ENCODE data around the gene CDK17.
"Not testable (repeated sequence)": the region's sequence is repeated elsewhere in the genome, so short reads cannot be mapped to it uniquely, and the experiment has no call there.

Gene CDK17

DNA sequence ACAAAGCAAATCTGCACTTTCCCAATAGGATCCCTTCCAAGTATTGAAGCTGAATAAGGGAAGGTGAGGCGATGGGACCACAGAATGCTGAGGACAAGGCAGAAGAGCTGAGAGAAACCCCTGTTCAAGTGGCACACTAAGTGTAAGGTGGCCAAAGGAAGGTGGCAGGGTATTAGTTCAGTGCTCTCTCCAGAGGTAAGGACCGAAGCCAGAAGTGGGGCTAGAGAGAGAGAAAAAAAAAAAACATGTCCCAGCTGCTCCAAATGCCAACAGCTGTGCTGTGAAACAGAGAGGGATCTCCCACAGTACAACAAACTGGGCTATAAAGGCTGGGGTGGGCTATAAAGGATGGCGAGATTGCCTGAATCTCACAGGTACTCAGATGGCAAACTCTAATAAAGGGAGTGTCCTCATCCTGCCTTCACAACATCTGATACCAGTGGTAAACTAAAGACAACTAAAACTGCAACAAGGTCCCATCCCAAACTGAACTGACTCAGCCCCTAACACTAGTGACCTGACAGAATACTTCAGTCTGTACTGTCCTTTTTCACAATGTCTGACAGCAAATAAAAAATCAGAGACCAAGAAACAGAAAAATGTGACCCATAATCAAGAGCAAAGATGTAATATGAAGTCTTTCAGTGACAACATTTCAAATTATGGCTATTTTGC, 47.9 kb downstream of the CDK17 start:
- DNase-seq = no peak

DNA sequence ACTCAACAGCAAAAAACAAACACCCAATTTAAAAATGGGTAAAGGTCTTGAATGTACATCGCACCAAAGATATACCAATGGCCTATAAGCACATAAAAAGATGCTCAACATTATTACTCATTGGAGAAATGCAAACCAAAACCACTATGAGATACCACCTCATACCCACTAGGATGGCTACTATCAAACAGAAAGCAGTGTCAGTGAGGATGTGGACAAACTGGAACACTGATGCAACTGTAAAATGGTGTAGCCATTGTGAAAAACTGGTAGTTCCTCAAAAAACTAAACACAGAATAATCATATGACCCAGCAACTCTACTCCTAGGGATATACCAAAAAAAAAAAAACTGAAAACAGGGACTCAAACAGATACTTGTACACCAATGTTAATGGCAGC, 49.3 kb downstream of the CDK17 start:
- DNase-seq = no peak

DNA sequence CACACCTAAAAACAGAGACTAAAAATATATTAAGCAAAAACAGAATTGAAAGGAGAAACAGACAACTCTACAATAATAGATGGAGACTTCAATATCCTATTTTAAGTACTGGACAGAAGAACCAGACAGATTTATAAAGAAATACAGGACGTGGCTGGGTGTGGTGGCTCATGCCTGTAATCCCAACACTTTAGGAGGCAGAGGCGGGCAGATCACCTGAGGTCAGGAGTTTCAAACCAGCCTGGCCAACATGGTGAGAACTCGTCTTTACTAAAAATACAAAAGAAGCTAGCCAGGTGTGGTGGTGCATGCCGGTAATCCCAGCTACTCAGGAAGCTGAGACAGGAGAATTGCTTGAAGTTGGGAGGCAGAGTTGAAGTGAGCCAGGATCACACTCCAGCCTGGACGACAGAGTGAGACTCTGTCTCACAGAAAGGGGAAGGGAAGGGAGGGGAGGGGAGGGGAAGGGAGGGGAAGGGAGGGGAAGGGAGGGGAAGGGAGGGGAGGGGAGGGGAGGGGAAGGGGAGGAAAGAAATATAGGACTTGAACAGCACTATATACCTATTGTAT, 53.0 kb downstream of the CDK17 start:
- no peak for DNase-seq

DNA sequence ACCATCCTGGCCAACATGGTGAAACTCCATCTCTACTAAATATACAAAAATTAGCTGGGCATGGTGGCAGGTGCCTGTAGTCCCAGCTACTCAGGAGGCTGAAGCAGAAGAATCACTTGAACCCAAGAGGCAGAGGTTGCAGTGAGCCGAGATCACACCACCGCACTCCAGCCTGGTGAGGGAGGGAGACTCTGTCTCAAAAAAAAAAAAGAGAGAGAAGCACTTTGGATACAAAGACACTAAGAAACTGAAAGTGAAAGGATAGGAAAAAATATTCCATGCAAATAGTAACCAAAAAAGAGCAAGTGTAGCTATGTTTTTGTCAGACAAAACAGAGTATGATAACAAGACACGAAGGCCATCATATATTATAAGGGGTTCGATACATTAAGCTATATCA, 53.5 kb downstream of the CDK17 start:
- not testable (repeated sequence) for DNase-seq

DNA sequence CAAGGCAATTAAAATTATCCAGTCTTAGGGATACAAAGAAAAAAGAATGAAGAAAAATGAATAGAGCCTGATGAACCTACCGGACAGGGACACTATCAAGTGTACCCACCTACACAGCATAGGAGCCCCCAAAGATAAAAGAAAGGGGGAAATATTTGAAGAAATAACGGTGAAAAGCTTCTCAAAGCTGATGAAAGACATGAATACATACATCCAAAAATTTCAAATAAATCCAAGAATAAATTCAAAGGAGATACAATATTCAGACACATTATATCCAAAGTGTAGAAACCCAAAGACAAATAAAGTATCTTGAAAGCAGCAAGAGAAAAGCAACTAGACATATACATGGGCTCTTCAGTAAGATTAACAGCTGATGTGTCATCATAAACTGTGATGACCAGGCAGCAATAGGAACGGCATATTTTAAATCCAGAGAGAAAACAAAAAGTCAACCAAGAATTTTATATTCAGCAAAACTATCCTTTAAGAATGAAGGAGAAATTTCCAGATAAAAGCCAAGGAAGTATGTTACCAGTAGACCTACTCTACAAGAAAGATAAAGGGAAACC, 56.0 kb downstream of the CDK17 start:
- DNase-seq = no peak

DNA sequence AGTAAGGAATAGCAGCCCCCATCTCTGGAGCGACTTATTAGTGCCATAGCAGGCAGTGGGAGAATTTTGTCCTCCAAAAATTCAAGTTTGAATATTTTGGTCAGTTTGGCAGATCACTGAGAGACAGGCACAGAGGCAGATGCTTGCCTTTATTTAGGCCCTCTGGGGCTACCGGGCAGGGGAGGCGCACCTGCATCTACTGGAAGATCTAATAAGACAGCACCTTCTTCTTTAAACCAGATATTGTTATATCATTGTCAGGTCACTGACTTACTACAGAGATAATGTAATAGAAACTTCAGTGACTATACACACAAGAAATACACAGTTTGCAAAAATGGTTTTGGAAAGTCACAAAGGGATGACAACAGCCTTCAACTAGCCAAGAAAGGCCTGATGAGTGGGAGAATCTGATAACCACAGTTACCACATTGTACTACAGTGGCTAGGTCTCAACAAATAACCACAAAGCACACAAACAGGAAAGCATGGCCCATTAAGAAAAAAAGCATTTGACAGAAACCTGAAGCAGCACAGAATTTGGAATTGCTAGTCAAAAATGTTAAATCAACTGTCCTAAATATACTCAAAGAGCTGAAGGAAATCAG, 56.8 kb downstream of the CDK17 start:
- DNase-seq = no peak

DNA sequence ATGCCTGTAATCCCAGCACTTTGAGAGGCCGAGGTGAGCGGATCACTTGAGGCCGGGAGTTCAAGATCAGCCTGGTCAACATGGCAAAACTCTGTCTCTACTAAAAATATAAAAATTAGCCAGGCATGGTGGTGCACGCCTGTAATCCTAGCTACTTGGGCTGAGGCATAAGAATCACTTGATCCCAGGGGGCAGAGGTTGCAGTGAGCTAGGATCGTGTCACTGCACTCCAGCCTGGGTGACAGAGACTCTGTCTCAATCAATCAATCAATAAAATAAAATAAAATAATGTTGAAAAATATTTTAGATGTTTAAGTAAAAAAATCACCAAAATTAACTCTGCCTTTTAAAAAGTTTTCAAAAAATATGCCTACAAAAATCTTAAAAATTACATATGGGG, 60.6 kb downstream of the CDK17 start:
- DNase-seq = not testable (repeated sequence)

DNA sequence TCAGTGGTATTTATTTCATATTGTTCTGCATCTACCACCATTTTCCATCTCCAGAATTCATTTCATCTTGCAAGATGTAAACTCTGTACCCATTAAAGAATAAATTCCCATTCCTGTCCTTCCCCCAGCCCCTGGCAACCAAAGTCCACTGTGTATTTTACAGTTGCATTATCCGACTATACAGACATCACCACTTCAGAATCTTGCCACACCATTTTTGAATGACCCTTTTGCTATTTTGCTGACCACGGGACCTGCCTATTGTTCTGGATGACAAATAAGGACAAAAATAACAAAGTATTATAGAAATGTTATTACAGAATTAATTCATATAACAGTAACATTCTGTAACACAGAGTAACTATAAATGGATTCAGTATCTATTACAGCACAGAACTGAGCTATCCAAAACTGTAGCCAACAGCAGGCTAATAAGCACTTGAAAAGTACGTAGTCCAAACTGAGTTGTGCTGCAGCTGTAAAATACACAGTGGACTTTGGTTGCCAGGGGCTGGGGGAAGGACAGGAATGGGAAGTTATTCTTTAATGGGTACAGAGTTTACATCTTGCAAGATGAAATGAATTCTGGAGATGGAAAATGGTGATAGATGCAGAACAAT, 61.3 kb downstream of the CDK17 start:
- no peak for DNase-seq

DNA sequence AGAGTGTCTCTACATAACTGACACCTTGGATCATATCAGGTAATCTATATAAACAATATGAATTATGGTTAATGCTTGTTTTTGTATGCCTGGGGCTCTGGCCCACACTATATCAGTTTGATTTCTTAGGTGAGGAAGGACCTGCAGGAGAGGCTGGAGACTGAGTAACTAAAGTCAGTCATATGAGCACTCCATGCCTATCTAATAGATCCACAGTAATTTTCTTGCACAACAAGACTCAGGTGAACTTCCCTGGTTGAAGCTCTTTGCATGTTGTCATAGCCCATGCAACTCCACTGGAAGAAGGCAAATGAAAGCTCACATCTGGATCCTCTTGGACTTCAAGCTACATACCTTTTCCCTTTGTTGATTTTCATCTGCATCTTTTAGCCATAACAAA, 62.3 kb downstream of the CDK17 start:
- no peak for DNase-seq

DNA sequence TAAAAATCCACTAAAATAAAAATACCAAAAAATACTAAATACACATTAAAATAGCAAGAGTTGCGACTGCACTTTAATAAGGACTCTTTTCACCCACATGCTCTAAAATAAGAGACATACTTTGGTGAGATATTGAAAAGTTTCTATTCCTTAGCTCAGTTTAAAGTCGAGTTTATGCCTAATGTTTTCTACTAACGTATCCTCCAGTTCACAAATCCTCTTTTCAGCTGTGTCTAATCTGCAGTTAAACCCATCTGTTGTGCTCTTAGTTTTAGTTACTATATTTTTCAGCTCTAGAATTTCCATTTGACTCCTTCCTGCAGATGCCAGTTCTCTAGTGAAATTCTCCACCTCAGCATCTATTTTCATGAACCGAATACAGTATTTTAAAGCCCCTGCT, 63.8 kb downstream of the CDK17 start:
- no peak for DNase-seq

DNA sequence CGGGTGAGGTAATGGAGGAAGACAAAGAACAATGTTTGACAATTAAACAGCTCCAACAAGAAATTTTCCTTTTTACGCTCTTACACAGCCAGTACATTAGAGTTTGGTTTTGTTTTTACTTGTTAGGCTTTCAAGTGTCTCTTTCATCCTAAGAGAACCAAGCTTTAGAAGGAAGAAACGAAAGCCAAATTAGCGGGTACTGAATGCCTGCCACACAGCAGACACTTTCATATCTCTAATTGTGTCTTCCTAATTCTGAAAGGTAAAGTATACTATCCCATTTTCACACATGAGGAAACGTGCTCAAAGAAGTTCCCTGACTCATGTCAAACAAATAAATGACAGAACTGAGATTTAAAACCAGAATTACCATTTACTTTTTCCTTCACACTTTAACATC, 65.0 kb downstream of the CDK17 start:
- DNase-seq = no peak

DNA sequence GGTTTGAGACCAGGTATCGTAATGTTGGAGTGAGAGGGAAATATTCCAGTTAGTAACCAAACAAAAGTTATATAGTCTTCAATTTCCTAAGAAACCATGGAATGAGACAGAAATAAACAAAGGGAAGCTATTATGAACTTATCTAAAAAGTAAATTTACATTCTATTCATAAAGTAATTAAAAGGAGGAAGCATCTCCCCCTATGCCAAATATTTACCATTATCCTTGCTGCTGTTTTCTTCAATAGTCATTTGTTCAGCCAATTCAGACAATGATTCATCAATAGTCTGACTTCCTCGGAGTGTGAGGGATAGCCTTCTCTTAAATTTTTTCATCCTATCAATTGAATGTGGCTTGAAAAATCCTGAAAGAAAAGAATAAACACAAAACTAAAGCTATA, 65.7 kb downstream of the CDK17 start:
- DNase-seq = no peak

DNA sequence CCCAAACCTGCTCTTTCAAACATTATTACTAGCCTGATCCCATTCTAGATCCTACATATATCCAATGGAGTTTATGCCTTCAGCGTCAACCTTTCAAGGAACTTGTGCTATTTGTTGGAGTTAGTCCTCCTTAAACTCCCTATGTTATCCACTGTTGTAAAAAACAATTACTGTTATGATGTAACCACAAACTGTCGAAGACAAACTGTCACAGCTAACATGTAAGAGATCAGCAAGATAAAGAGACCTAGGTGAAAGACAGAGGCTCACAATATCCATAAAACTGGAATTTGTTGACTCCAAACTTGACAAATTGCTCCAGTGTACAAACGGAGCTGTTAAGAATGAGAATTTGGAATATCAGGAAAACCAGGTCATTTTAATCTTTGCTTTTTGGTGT, 70.7 kb downstream of the CDK17 start:
- no peak for DNase-seq

DNA sequence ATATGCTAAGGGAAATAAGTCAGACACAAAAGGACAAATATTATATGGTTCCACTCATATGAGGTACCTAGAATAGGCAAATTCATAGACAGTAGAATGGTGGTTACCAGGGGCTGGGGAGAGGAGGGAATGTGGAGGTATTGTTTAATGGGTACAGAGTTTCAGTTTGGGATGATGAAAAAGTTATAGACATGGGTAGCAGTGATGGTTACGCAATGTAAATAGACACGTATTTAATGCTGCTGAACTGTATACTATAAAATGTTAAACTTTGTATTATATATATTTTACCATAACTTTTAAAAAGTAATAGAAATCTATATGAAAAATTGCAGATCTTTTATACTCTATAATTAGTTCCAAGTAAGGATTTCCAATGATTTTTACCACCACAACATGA, 71.2 kb downstream of the CDK17 start:
- DNase-seq = no peak

DNA sequence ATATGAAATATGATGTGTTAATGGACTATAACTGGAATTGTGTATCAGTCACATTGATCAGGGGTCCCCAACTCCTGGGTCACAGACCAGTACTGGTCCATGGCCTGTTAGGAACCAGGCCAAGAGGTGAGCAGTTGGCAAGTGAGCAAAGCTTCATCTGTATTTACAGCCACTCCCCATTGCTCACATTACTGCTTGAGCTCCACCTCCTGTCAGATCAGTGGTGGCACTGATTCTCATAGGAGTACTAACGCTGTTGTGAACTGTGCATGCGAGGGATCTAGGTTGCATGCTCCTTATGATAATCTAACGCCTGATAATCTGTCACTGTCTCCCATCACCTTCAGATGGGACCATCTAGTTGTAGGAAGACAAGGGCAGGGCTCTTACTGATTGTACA, 72.3 kb downstream of the CDK17 start:
- DNase-seq = no peak

DNA sequence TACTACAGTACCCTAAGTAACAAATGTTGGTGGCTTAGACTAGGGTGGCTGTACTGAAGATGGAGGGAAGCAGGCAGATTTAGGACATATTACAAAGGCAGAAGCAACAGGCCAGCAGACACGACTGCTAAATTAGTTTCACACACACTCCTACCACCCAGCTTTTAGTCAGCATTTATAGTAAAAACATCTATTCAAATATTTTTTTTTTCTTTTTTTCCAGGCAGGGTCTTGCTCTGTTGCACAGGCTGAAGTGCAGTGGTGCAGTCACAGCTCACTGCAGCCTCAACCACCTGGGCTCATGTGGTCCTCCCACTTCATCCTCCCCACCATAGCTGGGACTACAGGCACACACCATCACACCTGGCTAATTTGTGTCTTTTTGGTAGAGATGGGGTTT, 72.9 kb downstream of the CDK17 start:
- no peak for DNase-seq

DNA sequence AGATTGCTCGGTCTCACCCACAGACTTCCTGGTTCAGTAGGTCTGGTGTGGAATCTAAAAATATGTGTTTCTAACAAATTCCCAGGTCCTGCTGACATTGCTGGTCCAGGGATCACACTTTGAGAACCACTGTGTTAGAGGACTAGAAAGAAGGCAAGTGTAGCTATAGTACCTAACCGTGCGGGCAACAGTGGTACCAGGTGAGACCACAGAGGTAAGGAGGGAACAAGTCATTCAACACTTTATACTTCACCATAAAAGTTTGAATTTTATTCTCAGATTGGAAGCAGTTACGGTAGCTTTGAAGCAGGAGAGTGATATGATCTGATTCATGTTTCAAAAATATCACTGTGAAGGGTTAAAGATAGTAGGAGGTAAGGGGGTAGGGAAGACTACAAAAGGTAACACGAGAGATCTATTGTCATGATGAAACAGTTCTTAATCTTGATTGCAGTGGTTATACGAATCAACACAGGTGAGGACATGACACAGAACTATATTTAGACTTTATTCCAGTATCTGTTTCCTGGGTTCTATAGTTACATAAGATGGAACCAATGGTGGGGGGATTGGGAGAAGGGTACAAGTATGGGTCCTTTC, 73.5 kb downstream of the CDK17 start:
- DNase-seq = no peak

DNA sequence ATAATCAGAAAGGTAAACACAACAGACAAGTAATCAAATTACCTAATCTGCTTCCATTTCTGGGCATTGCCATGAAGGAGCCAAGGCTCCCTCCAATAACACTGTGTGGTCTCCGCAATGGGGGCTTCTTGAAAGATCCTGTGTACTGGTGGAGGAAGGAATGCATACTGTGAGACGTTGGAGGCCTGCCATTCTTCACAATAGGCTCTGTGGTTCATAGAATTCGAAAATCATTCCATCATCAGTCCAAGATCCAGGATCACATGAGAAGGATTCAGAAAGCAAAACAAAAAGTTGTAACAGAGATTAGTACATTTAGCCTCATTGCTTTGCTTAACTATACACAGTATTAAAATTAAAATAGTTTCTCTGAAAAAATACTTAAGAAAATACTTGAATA, 76.3 kb downstream of the CDK17 start:
- no peak for DNase-seq

DNA sequence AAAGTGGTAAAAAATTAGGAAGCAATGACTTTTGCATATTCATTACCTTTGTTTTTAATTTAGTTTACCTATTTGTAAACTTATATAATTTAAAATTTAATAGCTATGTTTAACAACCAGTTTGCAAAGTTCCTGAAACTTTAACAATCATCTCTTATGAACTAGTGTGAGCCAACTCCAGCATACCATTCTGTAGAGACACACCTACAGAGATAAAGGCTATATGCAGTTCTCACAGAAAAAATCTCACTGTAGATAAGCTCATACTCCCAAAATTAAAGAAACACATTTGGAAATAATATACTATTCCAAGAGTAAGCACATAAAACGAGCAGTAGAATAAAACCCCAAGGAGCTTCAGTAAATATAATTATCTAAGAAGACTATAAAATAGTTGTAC, 77.5 kb downstream of the CDK17 start:
- no peak for DNase-seq

DNA sequence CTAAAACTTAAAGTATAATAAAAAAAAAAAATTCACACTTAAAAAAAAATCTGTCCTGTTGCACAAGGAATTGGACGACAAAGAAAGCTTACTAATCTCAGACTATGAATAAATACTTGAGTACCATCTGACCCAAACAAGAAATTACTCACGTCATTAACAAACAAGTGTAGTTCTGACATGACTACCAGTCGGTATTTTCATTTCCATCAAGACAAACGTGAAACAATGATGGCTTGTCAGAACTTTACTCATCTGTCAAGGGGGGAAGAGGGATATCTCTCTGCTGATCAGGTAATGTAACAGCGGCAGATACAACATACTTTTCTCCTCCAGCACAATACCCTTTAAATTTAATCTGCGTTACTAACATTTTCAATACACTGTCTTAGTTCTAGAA, 78.3 kb downstream of the CDK17 start:
- no peak for DNase-seq

DNA sequence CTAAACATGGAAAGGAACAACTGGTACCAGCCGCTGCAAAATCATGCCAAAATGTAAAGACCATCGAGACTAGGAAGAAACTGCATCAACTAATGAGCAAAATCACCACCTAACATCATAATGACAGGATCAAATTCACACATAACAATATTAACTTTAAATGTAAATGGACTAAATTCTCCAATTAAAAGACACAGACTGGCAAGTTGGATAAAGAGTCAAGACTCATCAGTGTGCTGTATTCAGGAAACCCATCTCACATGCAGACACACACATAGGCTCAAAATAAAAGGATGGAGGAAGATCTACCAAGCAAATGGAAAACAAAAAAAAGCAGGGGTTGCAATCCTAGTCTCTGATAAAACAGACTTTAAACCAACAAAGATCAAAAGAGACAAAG, 82.4 kb downstream of the CDK17 start:
- DNase-seq = not testable (repeated sequence)

DNA sequence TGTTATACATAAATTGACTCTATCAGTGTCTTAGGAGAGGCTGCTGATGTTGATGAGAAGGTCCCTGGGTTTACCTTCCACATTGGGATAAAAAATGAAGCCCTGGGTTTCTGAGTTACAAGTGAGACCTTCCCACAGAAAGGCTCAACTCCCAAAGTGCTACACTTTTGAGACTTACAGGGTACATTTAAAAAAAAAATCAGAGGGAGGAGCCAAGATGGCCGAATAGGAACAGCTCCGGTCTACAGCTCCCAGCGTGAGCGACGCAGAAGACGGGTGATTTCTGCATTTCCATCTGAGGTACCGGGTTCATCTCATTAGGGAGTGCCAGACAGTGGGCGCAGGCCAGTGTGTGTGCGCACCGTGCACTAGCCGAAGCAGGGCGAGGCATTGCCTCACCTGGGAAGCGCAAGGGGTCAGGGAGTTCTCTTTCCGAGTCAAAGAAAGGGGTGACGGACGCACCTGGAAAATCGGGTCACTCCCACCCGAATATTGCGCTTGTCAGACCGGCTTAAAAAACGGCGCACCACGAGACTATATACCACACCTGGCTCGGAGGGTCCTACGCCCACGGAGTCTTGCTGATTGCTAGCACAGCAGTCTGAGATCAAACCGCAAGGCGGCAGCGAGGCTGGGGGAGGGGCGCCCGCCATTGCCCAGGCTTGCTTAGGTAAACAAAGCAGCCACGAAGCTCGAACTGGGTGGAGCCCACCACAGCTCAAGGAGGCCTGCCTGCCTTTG, 84.3 kb downstream of the CDK17 start:
- DNase-seq = not testable (repeated sequence)

DNA sequence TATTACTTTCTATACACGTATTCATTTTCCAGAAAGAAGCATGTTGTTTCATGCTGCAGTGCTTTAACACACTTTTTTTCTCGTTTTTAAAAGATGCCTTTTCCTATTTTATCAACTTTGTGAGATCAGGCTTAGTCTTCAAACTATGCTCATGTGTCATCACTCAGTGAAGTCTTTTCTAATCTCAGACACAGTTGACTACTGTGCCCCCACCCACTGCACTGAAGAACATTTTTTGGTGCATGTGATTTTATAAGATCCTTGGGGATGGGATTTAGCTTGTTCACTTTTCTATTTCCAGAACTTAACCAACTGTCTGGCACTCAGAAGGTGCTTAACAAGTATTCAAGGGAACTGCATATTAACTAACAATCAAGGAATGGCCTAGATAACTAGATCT, 85.5 kb downstream of the CDK17 start:
- no peak for DNase-seq

All from right hindlimb (tissue), 1 donor.